ENCODE data around the gene BTNL9. TPM values are rescaled to one million over a fixed set of nuclear protein-coding genes. Genes with fewer than 3 reads are reported as not detected.

Gene BTNL9
- total RNA-seq, 4 donors from 2014 or later, result 24.9 to 54.9 (median 47.5) TPM

DNA sequence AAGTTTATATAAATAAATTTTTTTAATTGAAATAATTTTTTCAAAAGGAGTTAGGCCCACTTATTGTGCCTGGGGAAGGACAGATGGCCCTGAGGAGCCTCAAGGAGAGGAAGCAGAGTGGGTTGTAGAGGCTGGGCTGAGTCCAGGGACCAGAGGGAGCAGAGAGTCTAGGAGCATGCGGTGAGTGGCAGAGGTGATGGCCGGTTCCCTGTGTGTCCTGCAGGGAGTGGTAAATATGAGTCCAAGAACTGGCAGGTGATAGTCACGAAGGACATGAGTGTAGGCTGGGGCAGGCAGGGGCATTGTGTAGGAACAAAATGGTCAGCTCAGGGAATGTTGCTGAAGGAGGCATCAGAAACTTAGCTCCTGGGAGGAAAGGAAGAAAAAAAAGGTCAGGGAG lies 8.3 kb upstream of the BTNL9 start:
- Histone ChIP-seq H3K9me3 (peaks cover 0 to 16% (median 0%) of the 10 kb centered on the region in 4 donors), H3K36me3 (no peaks in the 10 kb centered on the region), H3K4me1 (no peaks in the 10 kb centered on the region), H3K27me3 (no peaks in the 10 kb centered on the region), H3K27ac (no peak overlapping the region), H3K4me3 (no peak overlapping the region)
- TF ChIP-seq, protein P1, sequence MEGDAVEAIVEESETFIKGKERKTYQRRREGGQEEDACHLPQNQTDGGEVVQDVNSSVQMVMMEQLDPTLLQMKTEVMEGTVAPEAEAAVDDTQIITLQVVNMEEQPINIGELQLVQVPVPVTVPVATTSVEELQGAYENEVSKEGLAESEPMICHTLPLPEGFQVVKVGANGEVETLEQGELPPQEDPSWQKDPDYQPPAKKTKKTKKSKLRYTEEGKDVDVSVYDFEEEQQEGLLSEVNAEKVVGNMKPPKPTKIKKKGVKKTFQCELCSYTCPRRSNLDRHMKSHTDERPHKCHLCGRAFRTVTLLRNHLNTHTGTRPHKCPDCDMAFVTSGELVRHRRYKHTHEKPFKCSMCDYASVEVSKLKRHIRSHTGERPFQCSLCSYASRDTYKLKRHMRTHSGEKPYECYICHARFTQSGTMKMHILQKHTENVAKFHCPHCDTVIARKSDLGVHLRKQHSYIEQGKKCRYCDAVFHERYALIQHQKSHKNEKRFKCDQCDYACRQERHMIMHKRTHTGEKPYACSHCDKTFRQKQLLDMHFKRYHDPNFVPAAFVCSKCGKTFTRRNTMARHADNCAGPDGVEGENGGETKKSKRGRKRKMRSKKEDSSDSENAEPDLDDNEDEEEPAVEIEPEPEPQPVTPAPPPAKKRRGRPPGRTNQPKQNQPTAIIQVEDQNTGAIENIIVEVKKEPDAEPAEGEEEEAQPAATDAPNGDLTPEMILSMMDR (IDR thresholded peaks at IDR 0.05), result no peak
- TF ChIP-seq POLR2A (IDR thresholded peaks at IDR 0.05) (no peak), EP300 (IDR thresholded peaks at IDR 0.05) (no peak)
- WGBS, 2 donors, result 88 to 91% methylated on average over 3 of the region's 3 CpGs
- no peak for DNase-seq (ENCODE audit: low spot score in 2 of 2)

DNA sequence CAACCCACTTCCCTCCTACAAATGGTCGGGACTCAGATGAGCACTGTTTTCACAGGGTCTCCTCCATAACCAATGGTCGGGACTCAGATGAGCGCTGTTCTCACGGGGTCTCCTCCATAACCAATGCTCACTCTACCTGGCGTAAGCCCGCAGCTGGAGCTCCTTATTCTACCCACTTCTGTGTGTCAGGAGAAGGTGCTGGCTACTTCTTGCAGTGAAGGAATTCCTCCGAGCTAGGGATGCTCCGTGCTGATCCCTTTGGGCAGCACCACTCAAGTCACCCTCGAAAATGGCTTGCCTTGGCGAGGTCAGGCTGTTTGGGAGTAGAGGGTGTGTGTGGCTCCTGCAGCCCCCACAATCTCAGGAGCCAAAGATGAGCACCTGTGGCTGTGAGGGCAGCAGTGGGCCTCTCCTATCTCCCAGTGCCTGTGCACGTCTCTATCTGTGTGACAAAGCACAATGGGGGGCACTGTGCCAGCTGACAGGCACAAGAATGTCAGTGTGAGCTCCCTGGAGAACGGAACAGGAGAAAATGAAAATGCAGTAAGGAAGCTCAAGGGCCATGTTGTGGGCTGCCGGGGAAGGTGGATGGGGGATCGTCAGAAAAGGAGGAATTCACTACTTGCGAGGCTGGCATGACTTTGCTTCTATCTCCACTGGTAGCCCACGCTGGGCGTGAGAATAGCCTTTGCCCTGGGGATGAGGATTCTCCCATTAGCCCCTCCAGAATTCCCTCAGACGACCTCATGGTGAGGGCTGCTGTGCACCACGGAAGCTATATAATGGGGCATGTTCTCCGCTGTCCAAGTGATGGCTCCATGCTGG lies 3.9 kb upstream of the BTNL9 start:
- Histone ChIP-seq H3K27ac (no peak overlapping the region), H3K9me3 (peaks cover 0 to 10% (median 0%) of the 10 kb centered on the region in 4 donors), H3K4me1 (no peaks in the 10 kb centered on the region), H3K27me3 (peaks cover 0 to 4% of the 10 kb centered on the region in 2 donors), H3K4me3 (no peak overlapping the region), H3K36me3 (no peaks in the 10 kb centered on the region)
- WGBS, 2 donors, result 69 to 73% methylated on average over 18 to 20 of the region's 20 CpGs
- TF ChIP-seq, protein P1 (IDR thresholded peaks at IDR 0.05), result no peak
- TF ChIP-seq EP300 (IDR thresholded peaks at IDR 0.05), result no peak
- no peak for TF ChIP-seq POLR2A (IDR thresholded peaks at IDR 0.05)
- DNase-seq (ENCODE audit: low spot score in 2 of 2), result no peak

GRCh38 chr5:181036816-181037364 lies 3.2 kb upstream of the BTNL9 start:
- Histone ChIP-seq H3K9me3 (peaks cover 0 to 7% (median 0%) of the 10 kb centered on the region in 4 donors), H3K27ac (no peak overlapping the region), H3K4me3 (no peak overlapping the region), H3K27me3 (peaks cover 0 to 9% of the 10 kb centered on the region in 2 donors), H3K4me1 (no peaks in the 10 kb centered on the region), H3K36me3 (no peaks in the 10 kb centered on the region)
- WGBS, 2 donors, result 68 to 91% methylated on average over 4 to 8 of the region's 13 CpGs
- DNase-seq (ENCODE audit: low spot score in 2 of 2), result no peak
- TF ChIP-seq, protein P1 (IDR thresholded peaks at IDR 0.05), result no peak
- TF ChIP-seq POLR2A (IDR thresholded peaks at IDR 0.05) (no peak), EP300 (IDR thresholded peaks at IDR 0.05) (no peak)

GRCh38 chr5:181037365-181037861 lies 2.7 kb upstream of the BTNL9 start:
- TF ChIP-seq EP300 (IDR thresholded peaks at IDR 0.05), result no peak
- no peak for TF ChIP-seq POLR2A (IDR thresholded peaks at IDR 0.05)
- TF ChIP-seq, protein P1 (IDR thresholded peaks at IDR 0.05), result no peak
- 63 to 66% methylated on average over 4 of the region's 4 CpGs for WGBS, 2 donors

GRCh38 chr5:181039471-181039870 lies 595 bp upstream of the BTNL9 start:
- no peaks in the 10 kb centered on the region for H3K9me3 ChIP-seq
- 58 to 63% methylated on average over 8 of the region's 8 CpGs for WGBS, 2 donors

More at GRCh38 chr5:181037365-181037861, 2.7 kb upstream of the BTNL9 start:
- no peaks in the 10 kb centered on the region for H3K4me1 ChIP-seq
- no peaks in the 10 kb centered on the region for H3K36me3 ChIP-seq
- no peak overlapping the region for H3K4me3 ChIP-seq
- H3K27ac ChIP-seq, result no peak overlapping the region
- peaks cover 0 to 9% of the 10 kb centered on the region in 2 donors for H3K27me3 ChIP-seq
- peaks cover 0 to 2% (median 0%) of the 10 kb centered on the region in 4 donors for H3K9me3 ChIP-seq
- DNase-seq (ENCODE audit: low spot score in 2 of 2), result no peak

More at GRCh38 chr5:181039471-181039870, 595 bp upstream of the BTNL9 start:
- Histone ChIP-seq H3K36me3 (no peaks in the 10 kb centered on the region), H3K4me1 (no peaks in the 10 kb centered on the region), H3K27ac (no peak overlapping the region), H3K27me3 (peaks cover 0 to 17% of the 10 kb centered on the region in 2 donors), H3K4me3 (no peak overlapping the region)
- DNase-seq (ENCODE audit: low spot score in 2 of 2), result no peak
- TF ChIP-seq, protein P1 (IDR thresholded peaks at IDR 0.05), result no peak
- TF ChIP-seq POLR2A (IDR thresholded peaks at IDR 0.05) (no peak), EP300 (IDR thresholded peaks at IDR 0.05) (no peak)
